HG02938 (cell line): ENCODE results near the gene HNRNPH1.

Source experiments
- ATAC-seq: cut with Tn5 transposase; IDR thresholded peaks from one replicate; pipeline ENCODE4 v1.9.1; 2021; ENCODE audit warnings: mild to moderate bottlenecking, moderate library complexity; ENCODE audit not compliant: unreplicated experiment

The HNRNPH1 gene

GRCh38 chr5:179606071-179606909 lies 17.2 kb downstream of the HNRNPH1 start:
- no peak for ATAC-seq

GRCh38 chr5:179605026-179605833 lies 18.2 kb downstream of the HNRNPH1 start:
- no peak for ATAC-seq

GRCh38 chr5:179603308-179603707 lies 20.2 kb downstream of the HNRNPH1 start:
- ATAC-seq: no peak

- no peak for ATAC-seq
Measured at GRCh38 chr5:179601871-179602625, 21.4 kb downstream of the HNRNPH1 start.

- no peak for ATAC-seq
Measured at GRCh38 chr5:179599973-179600372, 23.5 kb downstream of the HNRNPH1 start.

GRCh38 chr5:179599566-179599965 lies 23.9 kb downstream of the HNRNPH1 start:
- ATAC-seq: no peak

GRCh38 chr5:179599100-179599499 lies 24.4 kb downstream of the HNRNPH1 start:
- ATAC-seq: no peak

GRCh38 chr5:179596421-179596820 lies 27.1 kb downstream of the HNRNPH1 start:
- no peak for ATAC-seq

- ATAC-seq: no peak
Measured at GRCh38 chr5:179595916-179596315, 27.6 kb downstream of the HNRNPH1 start.

- no peak for ATAC-seq
Measured at GRCh38 chr5:179588166-179588565, 35.3 kb downstream of the HNRNPH1 start.

- no peak for ATAC-seq
Measured at GRCh38 chr5:179585941-179586401, 37.5 kb downstream of the HNRNPH1 start.

GRCh38 chr5:179577286-179577960 lies 46.0 kb downstream of the HNRNPH1 start:
- ATAC-seq: no peak

- no peak for ATAC-seq
Measured at GRCh38 chr5:179572386-179572785, 51.1 kb downstream of the HNRNPH1 start.

- ATAC-seq: no peak
Measured at GRCh38 chr5:179568721-179569120, 54.8 kb downstream of the HNRNPH1 start.

GRCh38 chr5:179564526-179564925 lies 58.9 kb downstream of the HNRNPH1 start:
- no peak for ATAC-seq
